Trophoblast cell (in vitro differentiated cells and primary cell): ENCODE measurements around the gene STIM1.
A peak's percentile ranks its signal among the peaks of the same experiment; 100 is the strongest.

Experiments used
- DNase-seq, 2 donors: peaks; one replicate each; pipeline ENCODE4 v3.0.0-alpha.2; 2016
- H2AFZ ChIP-seq: 2 replicates; pipeline ENCODE4 v1.6.1; 2013; ENCODE audit warnings: low read length, moderate library complexity, mild to moderate bottlenecking; ENCODE audit not compliant: insufficient read depth, poor library complexity
- H2AK5ac ChIP-seq: 2 replicates; pipeline ENCODE4 v1.6.1; 2013; ENCODE audit warnings: mild to moderate bottlenecking, low read length
- H2BK120ac ChIP-seq: 2 replicates; pipeline ENCODE4 v1.6.1; 2013; ENCODE audit warnings: low read length, mild to moderate bottlenecking, moderate library complexity; ENCODE audit not compliant: insufficient read depth, poor library complexity
- H2BK12ac ChIP-seq: 2 replicates; pipeline ENCODE4 v1.6.1; 2013; ENCODE audit warnings: mild to moderate bottlenecking, low read length, moderate library complexity
- H2BK5ac ChIP-seq: 2 replicates; pipeline ENCODE4 v1.6.1; 2013; ENCODE audit warnings: low read length, low read depth, moderate library complexity, mild to moderate bottlenecking; ENCODE audit not compliant: poor library complexity
- H3K14ac ChIP-seq: 2 replicates; pipeline ENCODE4 v1.6.1; 2013; ENCODE audit warnings: mild to moderate bottlenecking, low read length
- H3K18ac ChIP-seq: 2 replicates; pipeline ENCODE4 v1.6.1; 2013; ENCODE audit warnings: mild to moderate bottlenecking, low read length
- H3K23ac ChIP-seq: 2 replicates; pipeline ENCODE4 v1.6.1; 2013; ENCODE audit warnings: low read length
- H3K27ac ChIP-seq: 2 replicates; pipeline ENCODE4 v1.5.1; 2013; ENCODE audit warnings: low read depth, mild to moderate bottlenecking, inconsistent platforms, low read length, moderate library complexity
- H3K27me3 ChIP-seq: 2 replicates; pipeline ENCODE4 v1.6.1; 2013; ENCODE audit warnings: inconsistent platforms, mild to moderate bottlenecking, low read length, moderate library complexity; ENCODE audit not compliant: insufficient read depth
- H3K36me3 ChIP-seq, 2 experiments: 1 replicate in 1 of 2; 2 replicates in 1 of 2; pipeline ENCODE4 v1.6.1; 2013; ENCODE audit warnings: low read length in 2 of 2, mild to moderate bottlenecking in 2 of 2, moderate library complexity in 1 of 2; ENCODE audit not compliant: insufficient read depth in 2 of 2, control insufficient read depth in 1 of 2
- H3K4ac ChIP-seq: 2 replicates; pipeline ENCODE4 v1.6.1; 2013; ENCODE audit warnings: low read depth, mild to moderate bottlenecking, low read length, moderate library complexity
- H3K4me1 ChIP-seq, 2 experiments: 1 replicate in 1 of 2; 2 replicates in 1 of 2; pipeline ENCODE4 v1.6.1; 2013; ENCODE audit warnings: low read length in 2 of 2, mild to moderate bottlenecking in 2 of 2, moderate library complexity in 1 of 2; ENCODE audit not compliant: insufficient read depth in 2 of 2, control insufficient read depth in 1 of 2
- H3K4me2 ChIP-seq: 2 replicates; pipeline ENCODE4 v1.6.1; 2013; ENCODE audit warnings: inconsistent platforms, mild to moderate bottlenecking, low read length, moderate library complexity
- H3K4me3 ChIP-seq: 2 replicates; pipeline ENCODE4 v1.5.1; 2013; ENCODE audit warnings: mild to moderate bottlenecking, low read depth, low read length, inconsistent platforms
- H3K79me1 ChIP-seq: one replicate; pipeline ENCODE4 v1.6.1; 2013; ENCODE audit warnings: low read length
- H3K79me2 ChIP-seq: 2 replicates; pipeline ENCODE4 v1.6.1; 2013; ENCODE audit warnings: low read length, mild to moderate bottlenecking; ENCODE audit not compliant: control insufficient read depth, insufficient read depth, poor library complexity
- H3K9ac ChIP-seq: 2 replicates; pipeline ENCODE4 v1.6.1; 2013; ENCODE audit warnings: mild to moderate bottlenecking, low read length
- H3K9me3 ChIP-seq: 2 replicates; pipeline ENCODE4 v1.6.1; 2013; ENCODE audit warnings: low read depth, mild to moderate bottlenecking, control low read depth, inconsistent platforms, low read length; ENCODE audit not compliant: insufficient read depth
- H4K12ac ChIP-seq: 2 replicates; pipeline ENCODE4 v1.6.1; 2013; ENCODE audit warnings: low read depth, mild to moderate bottlenecking, low read length, moderate library complexity
- H4K8ac ChIP-seq: 2 replicates; pipeline ENCODE4 v1.6.1; 2013; ENCODE audit warnings: low read depth, mild to moderate bottlenecking, low read length, moderate library complexity
- H4K91ac ChIP-seq: one replicate; pipeline ENCODE4 v1.6.1; 2013; ENCODE audit warnings: low read depth, mild to moderate bottlenecking, low read length, moderate library complexity
- WGBS: extraction: QIAGEN DNeasy Blood & Tissue Kit; methylation state at CpG from one replicate; pipeline ENCODE4 v1.1.7; 2013; ENCODE audit warnings: missing lambda C conversion rate; ENCODE audit not compliant: insufficient read length, insufficient coverage; ENCODE audit errors: extremely low coverage; 5-methylcytosine and 5-hydroxymethylcytosine counted together

The STIM1 gene

GRCh38 chr11:4064278-4064955 is 209.0 kb downstream of the STIM1 start:
- Histone ChIP-seq H3K79me2 (no peaks in the 10 kb centered on the region), H3K36me3 (no peaks in the 10 kb centered on the region), H3K9ac (no peak overlapping the region), H3K4ac (no peak overlapping the region), H2AK5ac (no peak overlapping the region), H3K18ac (no peak overlapping the region), H4K91ac (no peak overlapping the region), H3K79me1 (no peaks in the 10 kb centered on the region), H2BK12ac (no peak overlapping the region), H3K14ac (no peak overlapping the region), H2AFZ (no peak overlapping the region), H3K4me1 (peaks cover 6% of the 10 kb centered on the region in 2 experiments), H3K9me3 (no peaks in the 10 kb centered on the region), H2BK120ac (no peak overlapping the region), H3K27ac (no peak overlapping the region), H4K8ac (no peak overlapping the region), H3K27me3 (no peaks in the 10 kb centered on the region), H3K23ac (no peak overlapping the region), H3K4me2 (no peak overlapping the region), H4K12ac (no peak overlapping the region), H2BK5ac (no peak overlapping the region), H3K4me3 (no peak overlapping the region)
- no peak for DNase-seq
- no CpG with 5 or more reads among the region's 1 CpG for WGBS

DNA sequence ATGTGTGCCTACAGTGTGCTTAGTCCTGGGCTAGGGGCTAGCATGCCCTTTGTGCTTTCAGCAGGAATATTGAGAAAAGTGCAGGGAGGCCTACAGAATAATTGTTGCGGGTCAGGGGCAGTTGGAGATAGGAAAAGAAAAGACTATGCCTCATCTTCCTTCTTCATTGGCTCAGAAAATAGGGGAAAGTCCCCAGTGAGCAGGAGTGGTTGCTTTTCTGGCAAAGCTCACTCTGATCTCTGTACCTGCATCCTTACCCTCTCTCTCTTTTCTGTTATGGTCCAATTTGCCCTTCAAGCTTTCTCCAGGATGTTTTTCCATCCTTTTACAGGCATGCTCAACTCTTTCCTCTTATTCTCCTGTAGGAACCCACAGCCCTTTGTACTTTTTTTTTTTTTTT is 209.6 kb downstream of the STIM1 start:
- no peak overlapping the region for H4K12ac ChIP-seq
- WGBS: no CpG with 5 or more reads among the region's 1 CpG
- no peak overlapping the region for H2BK5ac ChIP-seq
- no peaks in the 10 kb centered on the region for H3K36me3 ChIP-seq
- H3K23ac ChIP-seq: no peak overlapping the region
- no peak overlapping the region for H3K14ac ChIP-seq
- no peak for DNase-seq
- no peak overlapping the region for H2BK120ac ChIP-seq
- H3K4me3 ChIP-seq: no peak overlapping the region
- H3K27me3 ChIP-seq: no peaks in the 10 kb centered on the region
- H2BK12ac ChIP-seq: no peak overlapping the region
- H3K4ac ChIP-seq: no peak overlapping the region
- H2AFZ ChIP-seq: no peak overlapping the region
- H3K9me3 ChIP-seq: no peaks in the 10 kb centered on the region
- no peak overlapping the region for H4K91ac ChIP-seq
- H3K4me2 ChIP-seq: no peak overlapping the region
- H3K79me2 ChIP-seq: no peaks in the 10 kb centered on the region
- no peak overlapping the region for H2AK5ac ChIP-seq
- no peaks in the 10 kb centered on the region for H3K79me1 ChIP-seq
- H4K8ac ChIP-seq: no peak overlapping the region
- no peak overlapping the region for H3K27ac ChIP-seq
- H3K18ac ChIP-seq: no peak overlapping the region
- peaks cover 2% of the 10 kb centered on the region in 2 experiments for H3K4me1 ChIP-seq
- H3K9ac ChIP-seq: no peak overlapping the region

- DNase-seq: peak in 1 of 2 donors; percentile 20
- Histone ChIP-seq H2BK12ac (no peak overlapping the region), H3K18ac (no peak overlapping the region), H3K23ac (no peak overlapping the region), H4K8ac (no peak overlapping the region), H3K9me3 (no peaks in the 10 kb centered on the region), H3K4me2 (no peak overlapping the region), H3K79me2 (no peaks in the 10 kb centered on the region), H3K4me1 (no peaks in the 10 kb centered on the region), H3K4ac (no peak overlapping the region), H3K27ac (no peak overlapping the region), H3K4me3 (no peak overlapping the region), H2AFZ (no peak overlapping the region), H2BK120ac (no peak overlapping the region), H3K36me3 (no peaks in the 10 kb centered on the region), H2BK5ac (no peak overlapping the region), H4K91ac (no peak overlapping the region), H4K12ac (no peak overlapping the region), H3K14ac (peak overlapping the region; percentile 11), H3K79me1 (no peaks in the 10 kb centered on the region), H3K27me3 (no peaks in the 10 kb centered on the region), H3K9ac (no peak overlapping the region), H2AK5ac (no peak overlapping the region)
- WGBS: no CpG with 5 or more reads among the region's 2 CpGs
Measured at GRCh38 chr11:4065601-4066377, 210.3 kb downstream of the STIM1 start.

- no peaks in the 10 kb centered on the region for H3K36me3 ChIP-seq
- peaks cover 0 to 2% of the 10 kb centered on the region in 2 experiments for H3K4me1 ChIP-seq
- no peak overlapping the region for H4K8ac ChIP-seq
- H2AFZ ChIP-seq: no peak overlapping the region
- no peak overlapping the region for H3K4ac ChIP-seq
- no peak overlapping the region for H4K91ac ChIP-seq
- H2BK120ac ChIP-seq: no peak overlapping the region
- no peak overlapping the region for H3K4me2 ChIP-seq
- H3K9me3 ChIP-seq: no peaks in the 10 kb centered on the region
- no peak for DNase-seq
- H3K27me3 ChIP-seq: no peaks in the 10 kb centered on the region
- no peak overlapping the region for H2AK5ac ChIP-seq
- no peak overlapping the region for H2BK5ac ChIP-seq
- no CpG with 5 or more reads among the region's 5 CpGs for WGBS
- no peak overlapping the region for H3K27ac ChIP-seq
- no peak overlapping the region for H3K23ac ChIP-seq
- no peak overlapping the region for H2BK12ac ChIP-seq
- H3K18ac ChIP-seq: no peak overlapping the region
- no peak overlapping the region for H3K14ac ChIP-seq
- no peak overlapping the region for H3K4me3 ChIP-seq
- H4K12ac ChIP-seq: no peak overlapping the region
- H3K9ac ChIP-seq: no peak overlapping the region
- H3K79me1 ChIP-seq: no peaks in the 10 kb centered on the region
- no peaks in the 10 kb centered on the region for H3K79me2 ChIP-seq
Measured at GRCh38 chr11:4066910-4067309, 211.4 kb downstream of the STIM1 start.
